Limb (tissue), 2 donors: ENCODE results near the gene USP6NL.

Experiments
- DNase-seq, 2 donors: peaks; one replicate each; pipeline ENCODE4 v3.0.0-alpha.2; 2016; ENCODE audit errors: extremely low spot score in 2 of 2

Gene USP6NL

DNA sequence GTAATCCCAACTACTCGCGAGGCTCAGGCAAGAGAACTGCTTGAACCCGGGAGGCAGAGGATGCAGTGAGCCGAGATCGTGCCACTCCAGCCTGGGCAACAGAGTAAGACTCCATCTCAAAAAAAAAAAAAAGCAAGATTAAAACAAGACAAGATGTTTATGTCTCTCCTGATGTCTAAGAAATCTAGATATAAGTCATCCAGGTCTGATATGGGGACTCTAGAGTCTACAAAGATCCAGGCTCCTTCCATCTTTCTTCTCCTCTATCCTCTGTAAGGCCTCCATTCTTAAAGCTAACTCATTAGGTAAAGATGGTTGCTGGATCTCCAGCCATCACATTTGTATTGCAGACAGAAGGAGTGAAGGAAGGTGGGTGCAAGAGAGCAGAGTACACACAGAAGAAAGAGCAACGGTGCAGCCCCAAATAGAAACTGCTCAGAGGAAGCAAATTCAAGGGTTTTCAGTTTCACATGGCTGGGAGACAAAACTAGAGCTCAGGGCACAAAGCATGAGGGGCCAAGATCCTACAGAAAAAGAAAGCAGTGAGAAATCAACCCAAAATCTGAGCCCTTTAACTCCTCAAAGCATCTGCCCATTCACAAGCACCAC lies 57.6 kb downstream of the USP6NL start:
- no peak for DNase-seq

DNA sequence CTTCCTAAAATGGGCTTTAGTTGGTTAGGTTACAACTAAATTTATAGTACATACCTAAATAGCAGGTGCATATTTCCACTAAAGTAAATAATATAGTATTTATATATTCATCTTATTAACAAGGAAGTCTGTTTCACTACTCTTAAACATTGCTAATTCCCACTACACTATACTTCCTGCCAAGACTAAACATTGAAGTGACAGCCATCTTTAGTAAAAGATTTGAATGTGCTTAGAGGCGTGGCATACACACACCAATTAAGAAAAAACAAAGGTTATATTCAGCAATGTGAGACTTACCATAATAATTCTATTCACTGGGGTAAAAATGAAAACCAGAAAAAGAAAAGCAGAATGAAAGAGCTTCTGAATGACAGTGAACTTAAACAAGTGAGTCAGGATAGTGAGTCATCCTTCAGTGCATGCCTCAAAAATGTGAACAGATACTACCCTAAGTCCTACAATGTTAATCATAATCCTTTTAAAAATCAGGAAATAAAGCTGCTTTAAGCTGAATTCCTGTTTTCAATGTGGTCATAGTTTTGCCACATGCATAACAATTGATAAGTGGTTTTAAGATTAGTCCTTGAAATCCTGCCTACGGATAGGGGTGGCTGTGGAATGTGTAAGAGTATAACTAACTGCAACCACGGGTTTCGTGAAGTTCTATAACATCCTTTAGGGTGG lies 59.4 kb downstream of the USP6NL start:
- no peak for DNase-seq

DNA sequence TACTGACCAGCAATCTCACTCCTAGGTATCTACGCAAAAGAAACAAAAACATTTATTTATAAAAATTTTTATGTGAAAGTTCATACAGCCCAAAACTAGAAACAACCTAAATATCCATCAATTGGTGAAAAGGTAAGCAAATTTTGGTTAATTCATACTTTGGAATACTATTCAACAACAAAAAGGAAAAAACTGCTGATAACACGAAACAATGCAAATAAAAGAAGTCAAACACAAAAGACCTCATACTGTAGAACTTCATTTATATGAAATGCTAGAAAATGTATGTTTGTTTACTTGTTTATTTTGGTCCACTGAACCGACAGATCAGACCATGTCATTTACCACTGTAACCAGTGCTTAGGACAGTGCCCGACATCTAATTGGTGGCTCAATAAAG lies 60.3 kb downstream of the USP6NL start:
- no peak for DNase-seq

DNA sequence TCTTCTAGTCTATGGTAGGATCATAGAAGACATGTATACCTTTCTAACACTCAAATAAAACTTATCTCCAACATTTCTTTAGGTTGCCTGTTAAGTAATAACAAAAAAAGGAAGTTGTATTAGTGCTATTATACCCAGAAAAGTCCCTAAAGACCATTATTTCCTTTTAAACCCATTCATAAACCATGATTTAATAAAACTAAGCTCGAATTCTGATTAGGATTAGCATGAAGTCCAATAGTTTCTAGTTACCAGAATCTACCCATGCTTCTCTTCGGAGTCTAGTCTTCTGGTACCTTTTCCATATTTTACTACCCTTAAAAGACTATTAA lies 62.7 kb downstream of the USP6NL start:
- DNase-seq, result no peak

DNA sequence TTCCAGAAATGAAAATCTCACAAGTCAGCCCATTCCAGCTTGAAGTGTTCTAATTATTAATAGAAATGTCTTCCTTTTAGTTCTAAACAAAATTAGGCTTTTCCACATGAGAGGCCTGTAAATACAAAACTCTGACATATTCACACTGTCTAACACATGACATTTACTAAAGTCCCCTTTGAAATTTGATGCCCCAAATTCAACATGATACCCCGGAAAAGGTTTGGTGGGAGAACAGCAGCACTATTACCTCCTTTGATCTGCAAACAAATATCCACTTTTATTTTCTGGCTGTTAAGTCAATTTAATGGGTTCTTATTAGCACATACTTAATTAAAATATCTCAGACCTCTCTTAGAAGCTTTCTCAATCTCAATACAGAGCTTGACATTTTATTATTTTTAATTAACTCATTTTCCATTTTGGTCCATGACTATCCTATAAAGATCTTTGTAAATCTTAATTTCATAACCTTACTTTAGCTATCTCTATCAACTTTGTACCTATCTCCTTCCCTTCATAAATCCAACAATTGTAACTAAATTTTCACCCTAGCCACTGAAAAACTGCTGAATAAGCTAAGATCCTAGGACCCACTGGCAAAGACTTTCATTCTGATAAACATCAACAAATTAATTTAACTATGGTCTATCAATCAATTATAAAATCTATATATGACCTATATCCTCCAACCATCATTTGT lies 63.2 kb downstream of the USP6NL start:
- no peak for DNase-seq

DNA sequence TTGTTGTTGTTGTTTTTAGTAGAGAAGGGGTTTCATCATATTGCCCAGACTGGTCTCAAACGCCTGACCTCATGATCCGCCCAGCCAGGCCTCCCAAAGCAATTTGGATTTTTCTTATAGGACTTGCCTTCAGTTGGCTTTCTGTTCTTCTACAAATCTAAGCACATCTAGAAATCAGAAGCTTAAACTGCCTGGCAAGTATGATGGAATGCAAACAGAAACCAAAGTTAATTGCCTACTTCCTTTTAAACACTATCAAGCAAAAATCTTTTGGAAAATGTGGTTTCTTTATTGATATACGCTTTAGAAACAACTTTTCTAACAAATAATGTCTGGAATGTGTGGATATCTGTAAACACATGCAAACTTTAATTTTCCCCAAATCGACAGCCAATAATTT lies 64.9 kb downstream of the USP6NL start:
- DNase-seq, result no peak

DNA sequence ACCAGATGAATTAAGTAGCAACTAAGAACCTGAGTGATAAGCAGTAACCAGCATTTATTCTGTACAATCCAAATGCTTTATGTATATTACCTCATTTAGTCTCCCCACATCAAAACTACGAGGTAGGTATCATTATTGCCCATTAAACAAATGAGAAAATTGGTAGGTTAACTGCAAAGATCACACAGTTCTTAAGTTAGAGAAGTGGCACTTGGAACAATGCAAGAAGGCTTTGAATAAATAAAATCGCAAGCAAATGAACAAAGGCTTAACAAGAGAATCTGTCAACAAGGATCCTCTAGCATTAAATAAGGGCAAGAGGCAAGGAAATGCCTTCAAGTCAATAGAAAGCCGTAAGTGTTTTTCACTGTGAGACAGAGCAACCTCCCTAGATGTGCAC lies 70.2 kb downstream of the USP6NL start:
- no peak for DNase-seq

DNA sequence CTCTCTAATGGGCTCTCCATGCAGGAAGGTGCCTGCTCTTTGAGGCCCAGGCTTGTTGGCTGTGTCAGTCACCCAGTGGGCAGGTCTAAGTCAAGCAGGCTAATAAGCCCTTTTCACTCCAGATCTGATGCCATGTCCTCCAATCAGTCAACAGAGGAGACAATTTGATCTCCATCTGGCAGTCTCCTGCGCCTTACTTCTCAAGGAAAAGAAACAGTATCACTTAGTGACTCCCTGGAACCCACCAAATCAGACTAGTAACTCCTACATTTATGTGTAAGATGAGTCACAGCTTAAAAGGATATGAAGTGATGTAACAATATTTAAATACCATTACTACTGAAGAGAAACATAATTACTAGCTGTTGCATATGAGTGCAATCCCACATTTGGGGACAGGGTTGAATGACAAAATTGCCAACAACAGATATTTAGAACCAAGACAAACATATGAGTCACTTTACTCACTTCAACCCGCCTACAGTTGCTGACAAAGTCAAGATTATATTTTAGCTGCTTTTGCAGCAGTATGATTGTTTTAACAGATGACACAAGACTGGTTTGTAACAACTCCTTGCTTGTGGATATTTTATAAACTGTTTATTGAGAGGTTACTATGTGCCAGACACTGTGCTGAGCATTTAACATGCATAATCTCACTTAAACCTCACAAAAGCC lies 72.1 kb downstream of the USP6NL start:
- DNase-seq, result no peak

DNA sequence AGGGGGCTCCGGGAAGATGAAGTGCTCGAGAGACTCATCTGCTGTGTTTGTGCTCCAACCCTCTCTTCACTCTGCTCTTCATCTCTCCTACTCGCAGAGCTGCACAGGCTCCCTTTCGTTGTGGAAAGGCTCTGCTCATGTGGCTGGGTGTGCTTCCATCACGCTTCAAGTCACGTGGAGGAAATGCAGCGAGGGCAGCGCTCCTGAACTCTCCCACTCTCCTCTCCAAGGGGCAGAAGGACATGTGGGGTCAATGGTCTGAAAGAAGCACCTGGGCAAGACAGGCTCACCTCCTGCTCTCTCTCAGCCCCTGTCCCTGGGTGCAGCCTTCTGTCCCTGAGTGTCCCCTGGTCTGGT lies 72.6 kb downstream of the USP6NL start:
- no peak for DNase-seq

DNA sequence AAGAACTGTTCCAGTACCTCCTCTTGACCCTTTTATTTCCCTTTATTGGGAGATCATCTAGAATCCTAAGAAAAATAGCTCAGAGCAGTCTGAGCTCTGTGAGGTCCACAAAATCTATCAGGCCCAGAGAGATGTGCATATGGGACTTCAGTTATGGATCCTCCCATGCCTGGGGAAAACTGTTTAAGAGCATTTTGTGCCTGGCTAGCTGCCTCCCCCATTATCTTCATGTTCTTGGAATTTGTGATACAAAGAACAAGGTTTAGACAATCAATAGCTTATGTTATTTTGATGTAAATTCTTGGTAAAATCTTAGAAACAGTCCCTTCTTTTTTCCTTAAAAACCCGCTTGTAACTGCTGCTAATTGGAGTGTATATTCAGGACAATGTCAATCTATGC lies 75.2 kb downstream of the USP6NL start:
- no peak for DNase-seq

DNA sequence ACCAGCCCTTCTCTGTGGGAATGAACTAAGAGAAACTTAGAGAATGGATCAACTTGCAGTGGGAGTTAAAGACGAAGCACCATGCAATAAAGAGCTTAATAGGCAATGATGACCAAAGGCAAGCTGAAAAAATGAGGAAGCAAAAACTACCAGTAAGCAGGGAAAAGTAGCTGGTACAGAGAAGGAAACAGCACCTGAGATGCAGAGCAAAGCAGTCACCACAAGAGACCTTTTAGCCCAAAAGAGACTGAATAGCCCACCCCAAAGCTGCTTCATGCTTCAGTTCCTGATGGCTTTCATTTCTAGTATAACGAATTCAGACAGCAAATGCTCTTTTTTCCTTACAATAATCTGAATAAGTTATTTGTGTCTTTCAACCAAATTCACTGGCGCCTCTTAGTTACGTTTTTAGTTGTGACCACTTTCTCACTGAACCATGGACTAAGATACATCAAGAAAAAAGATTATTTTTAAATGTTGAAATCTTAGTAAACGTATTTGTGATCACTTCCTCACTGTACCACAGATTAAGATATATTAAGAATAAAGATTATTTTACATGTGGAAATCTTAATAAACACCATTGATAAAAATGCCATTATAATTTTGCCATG lies 76.0 kb downstream of the USP6NL start:
- DNase-seq, result no peak

DNA sequence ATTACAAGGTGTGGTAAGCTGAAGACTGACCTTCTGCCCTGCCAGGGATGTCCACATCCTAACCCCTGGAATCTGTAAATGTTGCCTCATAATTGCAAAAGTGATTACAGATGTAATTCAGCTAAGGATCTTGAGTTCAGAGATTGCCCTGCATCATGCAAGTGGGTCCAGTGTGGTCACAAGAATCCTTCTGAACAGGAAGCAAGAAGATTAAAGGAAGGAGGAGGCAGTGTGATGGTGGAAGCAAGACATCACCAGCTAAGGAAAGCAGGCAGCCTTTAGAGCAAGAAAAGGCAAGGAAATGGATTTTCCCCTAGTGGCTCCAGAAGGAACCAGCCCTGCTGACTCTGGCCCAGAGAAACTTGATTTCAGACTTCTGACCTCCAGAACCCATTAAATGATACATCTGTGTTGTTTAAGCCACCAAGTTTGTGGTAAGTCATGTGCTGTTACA lies 78.1 kb downstream of the USP6NL start:
- no peak for DNase-seq

DNA sequence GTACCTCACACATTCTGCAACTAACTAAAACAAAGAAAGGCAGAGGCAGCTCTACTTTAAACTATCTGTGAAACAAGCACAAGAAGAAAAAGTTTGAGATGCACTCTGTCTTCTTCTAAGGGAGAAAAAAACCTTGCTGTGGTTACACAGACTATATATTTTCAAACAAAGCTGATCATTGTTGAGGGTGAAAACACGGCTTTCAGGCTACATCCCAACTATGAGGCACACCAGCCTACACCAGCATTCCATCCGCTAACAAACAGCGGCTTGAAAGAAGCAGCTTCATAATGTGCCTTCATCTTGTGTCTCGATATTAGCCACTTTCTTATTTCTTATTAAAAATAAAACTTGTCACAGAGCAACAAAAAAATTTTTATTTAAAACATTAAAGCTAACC lies 79.1 kb downstream of the USP6NL start:
- DNase-seq, result no peak

DNA sequence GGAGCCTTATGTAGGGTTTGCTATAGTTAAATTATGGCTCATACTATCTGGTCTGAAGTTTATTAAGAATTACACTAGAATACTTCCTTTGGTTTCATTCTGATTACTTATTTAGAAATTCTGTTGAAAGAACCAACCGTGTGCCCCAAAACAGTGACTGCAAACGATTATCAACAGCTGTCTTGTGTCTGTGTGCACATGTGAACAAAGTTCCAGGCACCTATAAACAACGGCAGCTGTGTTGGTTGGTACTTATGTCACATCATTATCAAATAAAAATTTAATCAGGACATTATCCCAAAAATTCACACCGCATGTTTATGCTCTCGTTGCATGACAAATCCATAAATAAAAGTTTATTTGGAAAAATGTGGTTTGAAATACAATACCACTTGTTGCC lies 80.6 kb downstream of the USP6NL start:
- no peak for DNase-seq

DNA sequence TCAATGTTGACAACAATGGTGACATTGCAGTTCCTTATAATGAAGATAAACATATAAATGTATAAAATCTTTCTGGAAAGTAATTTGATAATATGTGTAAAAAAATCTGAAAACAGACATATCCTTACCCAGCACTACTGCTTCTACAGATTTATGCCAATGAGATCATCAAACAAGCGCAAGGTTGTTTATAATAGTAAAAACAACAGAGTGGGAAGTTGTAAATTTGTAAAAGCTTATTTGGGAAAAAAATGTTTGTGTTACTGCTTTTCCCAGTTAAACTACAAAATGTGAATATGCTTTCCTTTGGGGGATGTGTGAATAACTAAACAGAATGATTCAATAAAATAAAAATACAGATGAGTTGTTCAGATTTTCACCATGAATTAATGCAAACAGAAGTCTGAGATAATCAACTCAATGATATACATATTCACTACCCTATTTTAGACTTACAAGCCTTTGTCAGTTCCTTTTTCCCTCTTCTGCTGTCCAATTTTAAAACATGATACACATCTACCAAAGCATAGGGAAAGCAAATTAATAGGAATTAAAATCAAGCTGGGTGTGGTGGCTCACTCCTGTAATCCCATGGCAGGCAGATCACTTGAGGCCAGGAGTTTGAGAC lies 82.1 kb downstream of the USP6NL start:
- DNase-seq, result no peak

DNA sequence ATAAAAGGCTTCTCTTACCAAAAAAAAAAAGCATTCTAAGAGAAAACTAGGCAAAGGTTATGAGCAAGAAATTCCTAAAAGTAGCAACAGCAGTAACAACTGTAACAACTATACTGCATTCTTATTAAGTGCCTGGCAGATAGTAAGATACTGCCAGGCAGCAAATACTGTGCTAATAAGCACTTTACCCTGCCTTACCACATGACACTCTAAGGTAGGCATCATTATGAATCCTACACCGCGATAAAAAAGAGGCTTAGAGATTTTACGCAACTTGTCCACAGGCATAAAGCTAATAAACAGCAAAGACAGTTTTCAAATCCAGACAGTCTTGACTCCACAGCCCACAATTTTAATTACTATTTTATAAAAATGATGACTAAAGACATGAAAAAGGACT lies 83.2 kb downstream of the USP6NL start:
- no peak for DNase-seq

DNA sequence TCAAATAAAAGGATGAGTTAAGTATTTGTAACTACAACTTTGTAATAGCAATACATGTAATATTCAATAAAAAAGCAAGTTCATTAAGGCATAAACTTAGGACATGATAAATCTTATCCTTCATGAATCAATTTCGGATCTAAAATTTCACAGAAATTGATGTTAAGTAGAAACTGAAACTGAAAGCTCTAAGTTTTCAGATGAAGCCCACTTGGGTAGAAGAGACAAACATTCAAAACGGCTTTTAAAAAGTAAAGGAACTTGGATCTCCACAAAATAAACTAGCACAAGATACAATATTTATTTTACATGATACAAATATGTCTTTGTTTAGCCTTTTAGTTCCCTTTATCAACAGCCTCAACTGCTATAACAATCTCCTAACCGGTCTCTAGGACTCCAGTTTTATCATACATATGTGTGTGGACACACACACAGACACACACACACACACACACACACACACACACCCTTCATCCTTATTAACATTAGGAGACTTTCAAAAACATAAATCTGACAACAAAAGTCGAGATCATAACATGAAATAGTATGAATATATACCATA lies 83.7 kb downstream of the USP6NL start:
- no peak for DNase-seq

DNA sequence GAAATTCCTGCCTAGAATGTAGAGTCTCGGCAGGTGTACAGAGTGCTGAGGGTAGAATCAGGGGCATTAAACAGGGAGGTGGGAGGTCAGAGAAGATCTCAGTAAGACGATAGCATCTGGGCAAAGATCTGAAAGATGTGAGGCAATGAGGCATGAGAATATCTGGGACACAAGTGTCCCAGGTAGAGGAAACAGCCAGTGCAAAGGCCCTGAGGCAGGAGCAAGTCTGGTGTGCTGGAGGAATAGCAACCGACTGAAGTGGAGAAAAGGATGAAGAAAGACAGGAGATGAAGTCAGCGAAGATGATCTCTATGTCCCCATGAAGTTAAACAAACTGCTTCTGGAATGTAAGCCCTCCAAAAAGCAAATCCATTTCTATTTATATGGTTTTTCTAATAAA lies 84.4 kb downstream of the USP6NL start:
- no peak for DNase-seq

DNA sequence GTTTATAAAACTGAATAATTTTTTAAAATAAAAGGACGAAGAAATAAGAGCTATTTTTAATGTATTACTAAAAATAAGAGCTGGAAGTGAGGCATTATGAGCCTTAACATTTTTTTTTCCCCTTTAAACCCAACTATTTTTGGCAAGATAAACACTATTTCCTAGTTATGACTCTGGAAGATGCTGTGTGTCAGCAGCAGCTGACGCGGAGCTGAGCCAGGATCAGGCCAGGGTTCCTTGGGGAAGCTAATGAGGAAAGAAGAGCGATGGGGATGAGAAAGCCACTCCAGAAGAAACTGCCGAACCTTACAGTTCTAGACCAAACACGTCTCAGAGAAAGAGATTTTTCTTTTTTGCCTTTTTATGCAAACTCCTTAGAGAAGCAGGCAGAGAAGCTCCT lies 85.9 kb downstream of the USP6NL start:
- no peak for DNase-seq

DNA sequence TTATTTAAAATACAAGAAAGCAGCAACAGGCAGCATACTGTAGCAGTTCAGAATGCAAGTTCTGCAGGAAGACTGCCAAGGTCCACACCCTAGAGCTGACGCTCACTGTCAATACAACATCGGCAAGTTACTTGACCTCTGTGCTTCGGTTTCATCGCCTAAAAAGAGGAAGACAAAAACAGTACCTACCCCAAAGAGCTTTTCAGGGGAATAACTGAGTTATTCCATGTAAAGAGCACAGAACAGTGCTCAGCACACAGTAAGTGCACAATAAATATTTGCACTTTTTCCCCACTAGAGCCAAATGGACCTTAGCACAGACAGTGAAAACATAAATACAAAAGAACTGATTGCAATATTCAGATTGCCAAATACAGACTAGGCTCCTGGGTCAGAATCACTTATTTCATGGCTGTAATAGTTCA lies 88.6 kb downstream of the USP6NL start:
- no peak for DNase-seq

DNA sequence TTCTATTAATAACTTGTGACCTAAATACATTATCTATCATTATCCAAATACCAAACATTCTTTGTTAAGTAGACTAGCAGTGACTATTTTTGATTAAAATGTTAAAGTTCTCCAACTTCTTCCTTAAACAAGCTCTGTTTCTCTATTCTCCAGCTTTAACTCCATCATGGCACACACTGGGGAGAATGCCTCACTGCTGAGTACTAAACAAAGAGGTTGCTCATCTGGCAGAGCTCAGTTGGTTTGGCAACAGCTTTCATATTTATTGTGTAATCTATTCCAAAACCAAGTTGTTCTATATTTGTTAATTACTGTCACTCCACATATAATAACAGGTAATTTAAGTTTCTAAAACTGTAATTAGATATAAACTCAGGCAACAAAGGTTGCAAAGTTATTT lies 89.6 kb downstream of the USP6NL start:
- no peak for DNase-seq
